GM12874 (cell line): ENCODE measurements around the gene UBE2F.

Source experiments
- TF ChIP-seq, protein P1 (sequence below): IDR thresholded peaks from 2 replicates; pipeline ENCODE4 v1.5.1; 2011; ENCODE audit warnings: low read depth, mild to moderate bottlenecking, control low read depth, low read length, moderate library complexity; ENCODE audit not compliant: insufficient read depth

UBE2F gene

DNA sequence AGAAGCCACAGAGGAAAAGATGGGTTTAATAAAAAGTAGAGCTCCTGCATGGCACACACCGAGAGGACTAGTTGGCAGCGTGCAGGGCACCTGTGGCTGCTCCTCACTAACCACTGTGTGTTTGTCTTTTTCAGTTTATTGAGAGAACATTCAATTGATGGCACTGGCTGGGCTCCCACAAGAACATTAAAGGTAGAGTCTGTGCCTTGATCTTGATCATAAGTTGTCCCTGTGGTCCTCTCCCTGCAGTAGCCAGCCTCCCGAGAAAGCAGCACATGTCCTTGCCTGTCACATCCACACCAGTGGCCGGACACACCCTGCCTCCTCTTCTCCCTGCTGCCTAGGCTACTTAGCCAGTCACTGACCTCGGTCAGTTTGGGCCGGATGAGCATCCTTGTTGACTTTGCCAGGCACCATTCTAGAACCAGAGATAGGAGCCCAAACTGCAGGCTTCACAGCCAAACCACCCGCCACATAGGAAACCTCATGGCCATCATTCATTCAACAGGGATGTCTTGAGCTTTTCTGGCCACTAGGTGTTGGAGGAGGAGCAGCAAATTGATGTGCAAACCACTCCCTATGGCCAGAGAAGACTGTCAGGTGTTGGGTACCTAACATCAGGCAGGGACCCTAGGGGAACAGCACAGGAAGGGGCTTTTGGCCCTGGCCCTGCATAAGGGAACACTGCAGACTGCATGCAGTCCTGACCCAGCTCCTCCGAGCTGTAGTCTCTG lies 63.8 kb downstream of the UBE2F start:
- TF ChIP-seq, protein P1, sequence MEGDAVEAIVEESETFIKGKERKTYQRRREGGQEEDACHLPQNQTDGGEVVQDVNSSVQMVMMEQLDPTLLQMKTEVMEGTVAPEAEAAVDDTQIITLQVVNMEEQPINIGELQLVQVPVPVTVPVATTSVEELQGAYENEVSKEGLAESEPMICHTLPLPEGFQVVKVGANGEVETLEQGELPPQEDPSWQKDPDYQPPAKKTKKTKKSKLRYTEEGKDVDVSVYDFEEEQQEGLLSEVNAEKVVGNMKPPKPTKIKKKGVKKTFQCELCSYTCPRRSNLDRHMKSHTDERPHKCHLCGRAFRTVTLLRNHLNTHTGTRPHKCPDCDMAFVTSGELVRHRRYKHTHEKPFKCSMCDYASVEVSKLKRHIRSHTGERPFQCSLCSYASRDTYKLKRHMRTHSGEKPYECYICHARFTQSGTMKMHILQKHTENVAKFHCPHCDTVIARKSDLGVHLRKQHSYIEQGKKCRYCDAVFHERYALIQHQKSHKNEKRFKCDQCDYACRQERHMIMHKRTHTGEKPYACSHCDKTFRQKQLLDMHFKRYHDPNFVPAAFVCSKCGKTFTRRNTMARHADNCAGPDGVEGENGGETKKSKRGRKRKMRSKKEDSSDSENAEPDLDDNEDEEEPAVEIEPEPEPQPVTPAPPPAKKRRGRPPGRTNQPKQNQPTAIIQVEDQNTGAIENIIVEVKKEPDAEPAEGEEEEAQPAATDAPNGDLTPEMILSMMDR = peak; percentile 5; the same call in 1 of the 2 replicates

DNA sequence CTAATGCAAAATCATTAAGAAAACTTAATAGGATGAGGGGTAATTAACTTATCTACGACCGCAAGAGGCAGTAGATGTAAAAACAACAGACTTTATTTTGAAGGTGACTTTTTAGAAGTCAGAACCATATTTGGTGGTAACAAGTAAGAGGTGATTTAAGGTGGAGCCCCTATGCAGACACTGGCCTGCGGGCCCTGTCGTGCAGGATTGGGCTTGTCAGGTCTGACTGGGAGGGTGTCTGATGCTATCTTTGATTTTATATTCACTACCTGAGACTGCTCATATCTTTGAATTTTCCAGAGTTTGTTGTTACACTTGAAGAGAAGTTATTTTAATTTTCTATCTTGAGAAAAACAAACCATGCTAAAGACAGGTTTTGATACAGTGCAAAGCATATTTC lies 64.9 kb downstream of the UBE2F start:
- TF ChIP-seq, protein P1 = no peak

DNA sequence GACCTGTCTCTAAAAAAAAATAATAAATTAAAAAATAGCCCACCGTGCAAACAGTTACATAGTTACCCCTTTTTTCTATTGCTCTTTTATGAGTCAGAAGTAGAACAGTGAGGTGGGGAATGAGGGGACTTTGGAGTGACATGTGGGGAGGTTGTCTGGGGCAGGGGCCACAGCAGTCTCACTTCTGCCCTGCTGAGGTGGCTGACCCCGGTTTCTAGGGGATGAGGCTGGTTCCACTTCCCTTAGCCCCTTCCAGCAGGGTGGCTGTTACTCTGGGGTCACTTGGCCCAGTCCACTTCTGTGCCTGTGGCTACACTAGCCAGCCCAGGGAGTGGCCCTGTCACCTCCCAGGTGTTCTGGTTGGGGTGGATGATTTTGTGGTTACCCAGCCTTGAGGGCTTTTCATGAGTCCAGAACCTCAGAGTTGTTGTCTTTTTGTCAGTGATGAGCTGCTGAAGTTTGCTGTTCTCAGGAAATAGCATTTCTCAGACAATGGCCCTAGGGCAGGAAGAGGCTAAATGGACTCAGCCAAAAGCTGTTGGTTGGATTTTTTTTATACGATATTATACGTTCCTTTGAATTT lies 66.0 kb downstream of the UBE2F start:
- TF ChIP-seq, protein P1 = no peak

DNA sequence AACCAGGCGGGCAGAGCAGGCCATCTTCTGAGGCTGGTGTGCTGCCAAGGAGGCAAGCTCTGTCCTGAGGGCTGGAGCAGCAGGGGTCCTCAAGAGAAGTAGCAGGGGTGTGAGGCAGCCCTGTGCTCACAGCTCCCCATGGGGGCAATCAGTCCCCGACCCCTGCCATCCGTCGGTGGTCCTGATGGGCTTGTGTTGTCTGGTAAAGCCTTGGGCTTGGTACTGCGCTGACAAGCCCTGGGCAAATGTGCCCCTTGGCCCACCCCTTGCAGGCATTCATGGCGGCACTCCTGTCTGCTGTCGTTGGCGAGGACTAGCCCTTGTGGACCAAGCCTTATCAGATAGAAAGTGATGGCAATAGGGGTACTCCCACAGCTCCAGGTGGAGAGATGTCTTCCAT lies 71.4 kb downstream of the UBE2F start:
- TF ChIP-seq, protein P1 = no peak

DNA sequence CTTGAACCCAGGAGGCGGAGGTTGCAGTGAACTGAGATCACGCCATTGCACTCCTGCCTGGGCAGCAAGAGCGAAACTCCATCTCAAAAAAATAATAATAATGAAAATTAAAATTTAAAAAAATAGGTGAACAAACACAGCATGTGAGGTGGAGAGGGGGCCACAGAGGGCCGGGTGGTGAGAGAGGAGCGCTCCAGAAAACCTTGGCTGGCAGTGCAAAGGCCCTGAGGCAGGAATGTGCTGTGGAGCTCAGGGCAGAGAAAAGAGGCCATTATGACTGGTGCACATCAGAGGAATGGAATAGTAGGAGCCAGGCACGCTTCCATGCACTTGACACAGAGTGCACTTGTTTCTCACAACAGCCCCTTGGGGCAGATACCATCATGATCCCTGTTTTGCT lies 72.3 kb downstream of the UBE2F start:
- TF ChIP-seq, protein P1 = no peak

DNA sequence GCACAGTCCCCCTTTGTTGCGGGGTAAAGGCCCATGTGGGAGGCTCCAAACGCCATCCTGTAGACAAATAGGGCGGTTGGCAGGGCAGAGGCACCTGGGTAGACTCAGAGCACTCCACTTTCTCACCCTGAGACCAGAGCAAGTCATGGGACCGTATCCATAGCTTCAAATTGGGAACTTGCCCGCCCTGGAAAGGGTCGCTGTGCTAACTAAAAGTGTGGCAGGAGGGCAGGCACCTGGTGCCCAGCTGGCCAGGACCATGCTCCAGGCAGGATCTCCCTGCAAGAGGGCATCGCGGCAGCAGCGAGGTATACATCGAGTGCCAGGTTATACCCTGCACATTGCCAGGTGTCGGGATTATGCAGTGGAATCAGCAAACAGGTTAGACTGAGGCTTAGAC lies 73.2 kb downstream of the UBE2F start:
- TF ChIP-seq, protein P1 = no peak

DNA sequence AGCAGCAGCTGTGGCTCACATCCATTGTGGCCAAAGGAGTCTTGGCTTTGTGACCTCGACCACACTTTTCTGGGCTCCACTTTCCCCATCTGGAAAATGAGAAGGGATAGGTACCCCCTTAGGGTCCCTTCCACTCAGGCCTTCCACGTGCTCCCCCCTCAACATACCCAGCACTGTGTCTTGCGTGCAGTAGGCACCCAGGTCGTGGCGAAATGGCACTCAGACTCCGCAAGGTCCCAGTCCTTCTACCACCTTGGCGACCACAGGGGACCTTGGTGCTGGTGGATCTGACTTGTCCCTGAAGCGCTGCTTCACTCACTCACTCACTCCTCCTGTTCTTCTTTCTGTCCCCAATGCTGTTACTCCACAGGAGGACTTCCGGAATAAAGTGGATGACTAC lies 74.1 kb downstream of the UBE2F start:
- TF ChIP-seq, protein P1 = no peak
